ENCODE measurements around the gene RAB27B. TPM values are rescaled to one million over a fixed set of nuclear protein-coding genes. Genes with fewer than 3 reads are reported as not detected.

The RAB27B gene
- total RNA-seq, 1 donor from 2014 or later: 13.4 TPM

DNA sequence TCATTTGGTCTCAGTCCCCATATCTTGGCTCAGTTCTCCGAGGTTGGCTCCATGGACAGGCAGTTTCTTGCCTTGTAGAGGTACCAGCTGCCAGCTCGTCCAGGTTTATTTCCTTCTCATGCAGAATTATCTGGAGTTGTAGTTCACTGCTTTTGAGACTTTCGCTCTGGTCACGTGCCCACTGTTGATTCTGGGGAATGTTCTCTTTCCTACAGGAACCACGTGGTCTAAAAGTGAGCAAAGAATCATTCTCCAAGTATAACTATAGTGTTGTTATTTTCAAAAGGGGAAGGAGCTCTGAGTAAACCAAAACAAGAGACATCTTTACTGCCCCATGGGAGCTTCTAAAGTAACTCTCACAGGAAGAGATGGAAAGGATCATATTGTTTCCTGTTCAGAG is 41.2 kb upstream of the RAB27B start:
- peaks cover 4% of the 10 kb centered on the region for H3K9me3 Mint-ChIP-seq (ENCODE audit: low read depth)
- TF ChIP-seq, protein P1, sequence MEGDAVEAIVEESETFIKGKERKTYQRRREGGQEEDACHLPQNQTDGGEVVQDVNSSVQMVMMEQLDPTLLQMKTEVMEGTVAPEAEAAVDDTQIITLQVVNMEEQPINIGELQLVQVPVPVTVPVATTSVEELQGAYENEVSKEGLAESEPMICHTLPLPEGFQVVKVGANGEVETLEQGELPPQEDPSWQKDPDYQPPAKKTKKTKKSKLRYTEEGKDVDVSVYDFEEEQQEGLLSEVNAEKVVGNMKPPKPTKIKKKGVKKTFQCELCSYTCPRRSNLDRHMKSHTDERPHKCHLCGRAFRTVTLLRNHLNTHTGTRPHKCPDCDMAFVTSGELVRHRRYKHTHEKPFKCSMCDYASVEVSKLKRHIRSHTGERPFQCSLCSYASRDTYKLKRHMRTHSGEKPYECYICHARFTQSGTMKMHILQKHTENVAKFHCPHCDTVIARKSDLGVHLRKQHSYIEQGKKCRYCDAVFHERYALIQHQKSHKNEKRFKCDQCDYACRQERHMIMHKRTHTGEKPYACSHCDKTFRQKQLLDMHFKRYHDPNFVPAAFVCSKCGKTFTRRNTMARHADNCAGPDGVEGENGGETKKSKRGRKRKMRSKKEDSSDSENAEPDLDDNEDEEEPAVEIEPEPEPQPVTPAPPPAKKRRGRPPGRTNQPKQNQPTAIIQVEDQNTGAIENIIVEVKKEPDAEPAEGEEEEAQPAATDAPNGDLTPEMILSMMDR (IDR thresholded peaks at IDR 0.05; ENCODE audit: unreplicated experiment): no peak
- H3K36me3 Mint-ChIP-seq (ENCODE audit: insufficient read depth): no peaks in the 10 kb centered on the region
- no peaks in the 10 kb centered on the region for H3K27me3 Mint-ChIP-seq
- no peak for DNase-seq (ENCODE audit: low spot score, unreplicated experiment)
- peaks cover 9% of the 10 kb centered on the region for H3K4me1 Mint-ChIP-seq (ENCODE audit: low read depth)
- no peak overlapping the region for H3K4me3 Mint-ChIP-seq (ENCODE audit: low read depth)
- H3K27ac Mint-ChIP-seq: no peak overlapping the region

DNA sequence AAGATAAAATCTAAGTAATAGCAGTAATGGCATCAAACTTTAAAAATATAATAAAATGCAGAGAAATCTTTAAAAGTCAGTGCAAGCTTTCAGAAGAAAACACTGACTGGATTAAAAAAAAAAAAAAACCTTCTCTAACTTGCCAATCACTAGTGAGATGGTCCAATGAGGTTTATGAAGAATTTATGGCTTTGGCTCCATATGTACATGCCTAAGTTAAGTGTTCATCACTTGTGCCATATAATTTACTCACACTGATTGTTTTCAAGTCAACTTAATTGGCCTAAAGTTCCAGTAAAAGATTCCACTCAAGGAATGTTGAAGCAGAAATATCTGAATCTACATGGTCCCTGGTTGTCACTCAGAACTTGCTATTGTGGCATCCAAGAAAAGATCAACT is 40.7 kb upstream of the RAB27B start:
- TF ChIP-seq, protein P1 (IDR thresholded peaks at IDR 0.05; ENCODE audit: unreplicated experiment): no peak
- Mint-ChIP-seq H3K4me3 (ENCODE audit: low read depth) (no peak overlapping the region), H3K36me3 (ENCODE audit: insufficient read depth) (no peaks in the 10 kb centered on the region), H3K9me3 (ENCODE audit: low read depth) (peaks cover 4% of the 10 kb centered on the region), H3K27me3 (no peaks in the 10 kb centered on the region), H3K4me1 (ENCODE audit: low read depth) (peaks cover 6% of the 10 kb centered on the region), H3K27ac (no peak overlapping the region)
- no peak for DNase-seq (ENCODE audit: low spot score, unreplicated experiment)

DNA sequence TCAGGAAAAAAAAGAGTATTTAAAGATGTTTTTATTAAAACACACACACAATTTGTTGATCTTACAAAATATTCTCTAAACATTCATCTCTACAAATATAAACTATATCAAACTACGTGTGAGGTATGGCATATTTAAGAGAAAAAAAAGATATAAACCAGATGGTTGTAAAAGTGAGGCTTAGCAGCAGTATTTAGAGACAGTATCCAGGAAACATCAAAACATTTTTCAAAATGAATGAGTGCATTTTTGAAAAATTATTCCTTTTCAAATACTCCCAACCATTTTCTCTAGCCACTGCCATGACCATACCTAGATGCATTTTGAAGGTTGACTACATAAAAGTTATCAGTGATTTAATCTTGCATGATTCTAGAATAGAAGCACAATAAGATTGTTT is 38.2 kb upstream of the RAB27B start:
- no peak overlapping the region for H3K4me3 Mint-ChIP-seq (ENCODE audit: low read depth)

GRCh38 chr18:54791657-54792056 is 36.6 kb upstream of the RAB27B start:
- H3K27ac Mint-ChIP-seq: no peak overlapping the region
- H3K27me3 Mint-ChIP-seq: no peaks in the 10 kb centered on the region
- TF ChIP-seq, protein P1 (IDR thresholded peaks at IDR 0.05; ENCODE audit: unreplicated experiment): no peak
- no peaks in the 10 kb centered on the region for H3K9me3 Mint-ChIP-seq (ENCODE audit: low read depth)
- no peak overlapping the region for H3K4me3 Mint-ChIP-seq (ENCODE audit: low read depth)
- no peak for DNase-seq (ENCODE audit: low spot score, unreplicated experiment)
- peaks cover 6% of the 10 kb centered on the region for H3K4me1 Mint-ChIP-seq (ENCODE audit: low read depth)
- no peaks in the 10 kb centered on the region for H3K36me3 Mint-ChIP-seq (ENCODE audit: insufficient read depth)

More for the DNA sequence above, 38.2 kb upstream of the RAB27B start:
- Mint-ChIP-seq H3K27me3 (no peaks in the 10 kb centered on the region), H3K27ac (no peak overlapping the region), H3K36me3 (ENCODE audit: insufficient read depth) (no peaks in the 10 kb centered on the region), H3K9me3 (ENCODE audit: low read depth) (no peaks in the 10 kb centered on the region), H3K4me1 (ENCODE audit: low read depth) (peaks cover 6% of the 10 kb centered on the region)
- TF ChIP-seq, protein P1 (IDR thresholded peaks at IDR 0.05; ENCODE audit: unreplicated experiment): no peak
- no peak for DNase-seq (ENCODE audit: low spot score, unreplicated experiment)

DNA sequence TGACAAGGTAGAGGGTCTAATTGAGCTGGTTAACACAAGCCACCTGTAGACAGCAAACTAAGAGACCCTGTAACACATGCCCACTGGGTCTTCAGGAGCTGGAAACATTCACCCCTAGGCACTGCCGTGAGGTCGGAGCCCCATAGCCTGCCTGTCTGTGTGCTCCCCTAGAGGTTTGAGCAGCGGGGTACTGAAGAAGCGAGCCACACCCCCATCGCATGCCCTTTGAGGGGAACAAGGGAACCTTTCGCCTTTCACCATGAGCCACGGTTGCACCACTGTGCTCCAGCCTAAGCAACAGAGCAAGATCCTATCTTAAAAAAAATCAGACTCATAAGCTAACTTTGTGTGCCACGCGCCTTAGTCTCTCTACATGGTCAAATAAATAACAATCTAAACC is 36.2 kb upstream of the RAB27B start:
- no peak for DNase-seq (ENCODE audit: low spot score, unreplicated experiment)
- TF ChIP-seq, protein P1 (IDR thresholded peaks at IDR 0.05; ENCODE audit: unreplicated experiment): no peak
- no peak overlapping the region for H3K4me3 Mint-ChIP-seq (ENCODE audit: low read depth)
- H3K36me3 Mint-ChIP-seq (ENCODE audit: insufficient read depth): no peaks in the 10 kb centered on the region
- H3K27me3 Mint-ChIP-seq: no peaks in the 10 kb centered on the region
- H3K27ac Mint-ChIP-seq: no peak overlapping the region
- H3K9me3 Mint-ChIP-seq (ENCODE audit: low read depth): no peaks in the 10 kb centered on the region
- H3K4me1 Mint-ChIP-seq (ENCODE audit: low read depth): peaks cover 3% of the 10 kb centered on the region

Data from progenitor cell of endocrine pancreas (in vitro differentiated cells).